SK-N-SH (cell line): ENCODE measurements around the gene KRTAP10-1. TPM values are rescaled to one million over a fixed set of nuclear protein-coding genes. Genes with fewer than 3 reads are reported as not detected.

Source experiments
- CTCF ChIA-PET: fragments of 300-600, 350-600 bp; formaldehyde crosslinking; extraction: SDS; loops from one replicate; lab custom pipeline; 2021; lab: Yijun Ruan, JAX
- POLR2A ChIA-PET: fragments of 350-600 bp; sonication (Branson Sonifier 250); formaldehyde crosslinking; extraction: SDS; loops from one replicate; lab custom pipeline; 2020; ENCODE audit warnings: antibody characterized with exemption, inconsistent platforms; lab: Yijun Ruan, JAX
- DNase-seq: peaks from one replicate; pipeline ENCODE4 v3.0.0; 2012
- H2AFZ ChIP-seq: fragments of 200-600 bp; sonication (generic); 2 replicates; pipeline ENCODE4 v1.8.1; 2016; ENCODE audit warnings: antibody characterized with exemption, mild to moderate bottlenecking, low read depth
- H3F3A ChIP-seq: fragments of 200-600 bp; sonication (generic); replicated peaks from 2 replicates; pipeline ENCODE3; 2016; ENCODE audit warnings: antibody characterized with exemption, mild to moderate bottlenecking; ENCODE audit not compliant: insufficient read depth
- H3K27ac ChIP-seq, 2 experiments: fragments of 200-500 bp in 1 of 2; fragments of 200-600 bp in 1 of 2; sonication (Bioruptor generic) in 1 of 2; sonication (generic), shearing (Covaris generic) in 1 of 2; 2 replicates each; pipeline versions ENCODE4 v1.5.1 to v1.6.1; 2014 to 2016; ENCODE audit warnings: low read depth in 2 of 2, inconsistent platforms in 1 of 2, low read length in 1 of 2, mild to moderate bottlenecking in 1 of 2, mixed read lengths in 1 of 2
- H3K27me3 ChIP-seq: fragments of 200-600 bp; sonication (generic), shearing (Covaris generic); 2 replicates; pipeline ENCODE4 v1.6.1; 2016; ENCODE audit warnings: mixed run types; ENCODE audit not compliant: insufficient read depth
- H3K36me3 ChIP-seq, 2 experiments: fragments of 200-500 bp in 1 of 2; fragments of 200-600 bp in 1 of 2; sonication (Bioruptor generic) in 1 of 2; sonication (generic) in 1 of 2; replicated peaks in 1 of 2; 2 replicates each; pipeline versions ENCODE3 to v1.5.1; 2014 to 2016; ENCODE audit warnings: low read length in 1 of 2, mild to moderate bottlenecking in 1 of 2; ENCODE audit not compliant: insufficient read depth in 2 of 2, control insufficient read depth in 1 of 2
- H3K4me1 ChIP-seq, 2 experiments: fragments of 200-500 bp in 1 of 2; fragments of 200-600 bp in 1 of 2; sonication (Bioruptor generic) in 1 of 2; sonication (generic), shearing (Covaris generic) in 1 of 2; 2 replicates each; pipeline versions ENCODE4 v1.5.1 to v1.6.1; 2014 to 2016; ENCODE audit warnings: low read depth in 1 of 2, low read length in 1 of 2, mixed run types in 1 of 2; ENCODE audit not compliant: insufficient read depth in 2 of 2, control insufficient read depth in 1 of 2
- H3K4me2 ChIP-seq: fragments of 200-600 bp; sonication (generic), shearing (Covaris generic); 2 replicates; pipeline ENCODE4 v1.6.1; 2017; ENCODE audit warnings: mixed run types
- H3K4me3 ChIP-seq, 2 experiments: fragments of 200-500 bp in 1 of 2; fragments of 200-600 bp in 1 of 2; sonication (Bioruptor generic) in 1 of 2; sonication (generic), shearing (Covaris generic) in 1 of 2; 2 replicates each; pipeline versions ENCODE4 v1.5.1 to v1.8.1; 2014 to 2016; ENCODE audit warnings: low read depth in 2 of 2, inconsistent platforms in 1 of 2, low read length in 1 of 2, mild to moderate bottlenecking in 1 of 2, mixed read lengths in 1 of 2, moderate library complexity in 1 of 2
- H3K79me2 ChIP-seq: fragments of 200-600 bp; sonication (generic); 2 replicates; pipeline ENCODE4 v1.8.1; 2017; ENCODE audit warnings: mild to moderate bottlenecking; ENCODE audit not compliant: insufficient read depth
- H3K9ac ChIP-seq: fragments of 200-600 bp; sonication (generic); 2 replicates; pipeline ENCODE4 v1.6.1; 2017; ENCODE audit warnings: mixed run types
- H3K9me2 ChIP-seq: fragments of 200-600 bp; sonication (generic); 2 replicates; pipeline ENCODE4 v1.6.1; 2017; ENCODE audit warnings: mixed run types
- H3K9me3 ChIP-seq: fragments of 200-600 bp; sonication (generic); 2 replicates; pipeline ENCODE4 v1.6.1; 2017; ENCODE audit warnings: mixed run types, mild to moderate bottlenecking, moderate library complexity
- H4K20me1 ChIP-seq: fragments of 200-600 bp; sonication (generic); 2 replicates; pipeline ENCODE4 v1.6.1; 2017; ENCODE audit warnings: mild to moderate bottlenecking, mixed run types; ENCODE audit not compliant: insufficient read depth
- CHD2 ChIP-seq: fragments of 150-350 bp; IDR thresholded peaks from 2 replicates; pipeline ENCODE4 v1.6.1; 2018; ENCODE audit warnings: low read length; ENCODE audit not compliant: partially characterized antibody
- MEF2A ChIP-seq: IDR thresholded peaks from 2 replicates; pipeline ENCODE4 v1.4.0; 2012; ENCODE audit warnings: low read depth, borderline replicate concordance
- NFIC ChIP-seq: IDR thresholded peaks from 2 replicates; pipeline ENCODE4 v1.4.0; 2012; ENCODE audit warnings: borderline replicate concordance
- TEAD4 ChIP-seq: IDR thresholded peaks from 2 replicates; pipeline ENCODE4 v1.4.0; 2012; ENCODE audit warnings: mild to moderate bottlenecking, borderline replicate concordance; ENCODE audit not compliant: insufficient read depth
- WGBS: methylation state at CpG from one replicate; pipeline ENCODE4 v1.1.6; 2017; ENCODE audit warnings: low lambda C conversion rate; 5-methylcytosine and 5-hydroxymethylcytosine counted together
- polyA plus RNA-seq, 3 experiments: library from polyadenylated mRNA; depleted of rRNA; stranded (reverse); fragments of >200 nt; gene quantifications; 2 replicates each; pipeline ENCODE4 v1.2.3, GENCODE V29; 2012
- TF ChIP-seq, protein P1 (sequence below): IDR thresholded peaks from 2 replicates; pipeline ENCODE4 v1.6.1; 2012; ENCODE audit warnings: mild to moderate bottlenecking, low read depth, low read length, moderate library complexity

The KRTAP10-1 gene
- polyA plus RNA-seq, 1 of the 3 experiments (the other 2 are of a cell fraction): not detected

DNA sequence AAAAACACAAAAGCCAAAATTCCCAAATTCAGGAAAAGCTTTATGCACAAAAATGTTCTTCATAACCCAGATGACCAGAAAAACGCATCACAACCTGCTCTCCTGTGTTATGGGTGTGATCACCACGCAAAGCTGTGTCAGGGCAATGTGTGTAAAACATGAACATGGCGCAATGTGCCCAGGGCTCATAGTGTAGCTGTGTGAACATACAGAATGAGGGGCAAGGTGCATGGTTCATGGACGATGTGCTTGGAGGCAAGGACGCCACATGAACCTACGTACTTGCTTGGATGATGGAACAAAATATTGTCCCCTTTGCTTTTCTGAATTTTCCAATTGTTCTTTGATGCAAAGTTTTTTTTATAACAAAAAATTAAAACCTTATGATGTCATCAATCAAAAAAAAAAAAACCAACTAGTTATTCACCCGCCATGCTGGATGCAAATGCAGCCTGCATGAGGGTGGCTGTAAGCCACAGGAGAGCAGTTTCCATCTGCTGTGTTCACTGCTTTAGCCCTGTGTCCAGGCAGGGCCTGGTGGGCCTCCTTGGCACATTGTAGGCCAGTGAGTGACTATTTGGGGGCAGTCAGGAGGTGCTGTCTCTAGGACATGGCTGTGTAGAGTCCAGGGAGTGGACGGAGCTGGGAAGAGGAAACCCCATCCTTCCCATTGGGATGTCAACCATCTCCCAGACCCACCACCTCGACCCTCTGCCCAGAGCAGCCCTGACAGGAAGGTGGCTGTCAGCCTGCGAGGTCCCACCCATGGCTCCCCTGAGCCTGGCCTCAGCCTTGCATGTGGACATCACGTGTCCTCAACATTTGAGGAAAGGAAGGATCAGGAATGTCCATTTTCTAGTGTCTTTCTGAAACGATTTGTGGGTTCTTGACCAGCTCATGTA lies 13.6 kb downstream of the KRTAP10-1 start (continued):
- TF ChIP-seq, protein P1, sequence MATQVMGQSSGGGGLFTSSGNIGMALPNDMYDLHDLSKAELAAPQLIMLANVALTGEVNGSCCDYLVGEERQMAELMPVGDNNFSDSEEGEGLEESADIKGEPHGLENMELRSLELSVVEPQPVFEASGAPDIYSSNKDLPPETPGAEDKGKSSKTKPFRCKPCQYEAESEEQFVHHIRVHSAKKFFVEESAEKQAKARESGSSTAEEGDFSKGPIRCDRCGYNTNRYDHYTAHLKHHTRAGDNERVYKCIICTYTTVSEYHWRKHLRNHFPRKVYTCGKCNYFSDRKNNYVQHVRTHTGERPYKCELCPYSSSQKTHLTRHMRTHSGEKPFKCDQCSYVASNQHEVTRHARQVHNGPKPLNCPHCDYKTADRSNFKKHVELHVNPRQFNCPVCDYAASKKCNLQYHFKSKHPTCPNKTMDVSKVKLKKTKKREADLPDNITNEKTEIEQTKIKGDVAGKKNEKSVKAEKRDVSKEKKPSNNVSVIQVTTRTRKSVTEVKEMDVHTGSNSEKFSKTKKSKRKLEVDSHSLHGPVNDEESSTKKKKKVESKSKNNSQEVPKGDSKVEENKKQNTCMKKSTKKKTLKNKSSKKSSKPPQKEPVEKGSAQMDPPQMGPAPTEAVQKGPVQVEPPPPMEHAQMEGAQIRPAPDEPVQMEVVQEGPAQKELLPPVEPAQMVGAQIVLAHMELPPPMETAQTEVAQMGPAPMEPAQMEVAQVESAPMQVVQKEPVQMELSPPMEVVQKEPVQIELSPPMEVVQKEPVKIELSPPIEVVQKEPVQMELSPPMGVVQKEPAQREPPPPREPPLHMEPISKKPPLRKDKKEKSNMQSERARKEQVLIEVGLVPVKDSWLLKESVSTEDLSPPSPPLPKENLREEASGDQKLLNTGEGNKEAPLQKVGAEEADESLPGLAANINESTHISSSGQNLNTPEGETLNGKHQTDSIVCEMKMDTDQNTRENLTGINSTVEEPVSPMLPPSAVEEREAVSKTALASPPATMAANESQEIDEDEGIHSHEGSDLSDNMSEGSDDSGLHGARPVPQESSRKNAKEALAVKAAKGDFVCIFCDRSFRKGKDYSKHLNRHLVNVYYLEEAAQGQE: no peak
- TF ChIP-seq CHD2 (no peak), NFIC (no peak), TEAD4 (no peak)

DNA sequence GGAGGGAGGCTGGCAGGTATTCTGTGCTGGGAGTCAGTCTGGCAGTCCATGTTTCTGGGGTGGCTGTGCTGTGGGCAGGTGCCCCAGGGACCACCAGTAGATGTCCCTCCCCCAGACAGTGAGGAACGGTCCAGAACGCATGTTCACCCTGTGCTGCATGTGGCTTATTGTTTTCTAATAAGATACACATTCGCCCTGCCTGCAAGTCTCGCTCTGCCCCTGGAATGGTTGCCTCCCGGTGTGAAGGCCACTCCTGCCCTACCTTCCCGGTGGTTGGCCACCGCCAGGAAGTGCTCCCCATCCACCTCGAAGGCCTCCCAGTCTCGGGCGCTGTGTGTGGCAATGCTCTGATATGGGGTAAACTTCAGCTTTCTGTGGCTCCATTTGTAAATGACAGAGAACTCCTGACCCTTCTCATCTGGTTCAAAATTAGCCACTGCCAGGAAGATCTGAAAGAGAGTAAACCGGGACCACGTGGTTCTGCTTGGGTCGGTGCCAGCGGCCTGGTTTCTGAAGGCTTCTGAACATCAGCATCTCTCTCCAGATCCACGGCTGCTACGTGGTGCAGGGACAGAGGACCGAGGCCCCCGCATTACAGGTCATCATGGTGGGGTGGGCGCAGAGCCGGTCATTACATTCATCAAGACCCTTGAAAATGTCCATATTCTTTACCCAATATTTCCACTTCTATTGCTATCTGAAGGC lies 14.5 kb downstream of the KRTAP10-1 start:
- Histone ChIP-seq H3K79me2 (no peaks in the 10 kb centered on the region), H3K27ac (no peak overlapping the region), H3K9me2 (no peaks in the 10 kb centered on the region), H2AFZ (no peak overlapping the region), H3K9ac (no peak overlapping the region), H3K9me3 (no peaks in the 10 kb centered on the region), H3K4me2 (no peak overlapping the region), H3K4me3 (no peak overlapping the region), H3F3A (no peaks in the 10 kb centered on the region)
- POLR2A ChIA-PET: no interaction called here
- CTCF ChIA-PET: no interaction called here
- WGBS: 36% methylated on average over 11 of the region's 20 CpGs
- TF ChIP-seq CHD2: no peak
- TF ChIP-seq, all 33 proteins: peak for 0
- no peaks in the 10 kb centered on the region; a peak in 1 of 4 replicates for H3K4me1 ChIP-seq
- DNase-seq: no peak
- no peaks in the 10 kb centered on the region for H4K20me1 ChIP-seq
- H3K27me3 ChIP-seq: peaks cover 7% of the 10 kb centered on the region; the same call in 1 of the 2 replicates
- H3K36me3 ChIP-seq: no peaks in the 10 kb centered on the region

DNA sequence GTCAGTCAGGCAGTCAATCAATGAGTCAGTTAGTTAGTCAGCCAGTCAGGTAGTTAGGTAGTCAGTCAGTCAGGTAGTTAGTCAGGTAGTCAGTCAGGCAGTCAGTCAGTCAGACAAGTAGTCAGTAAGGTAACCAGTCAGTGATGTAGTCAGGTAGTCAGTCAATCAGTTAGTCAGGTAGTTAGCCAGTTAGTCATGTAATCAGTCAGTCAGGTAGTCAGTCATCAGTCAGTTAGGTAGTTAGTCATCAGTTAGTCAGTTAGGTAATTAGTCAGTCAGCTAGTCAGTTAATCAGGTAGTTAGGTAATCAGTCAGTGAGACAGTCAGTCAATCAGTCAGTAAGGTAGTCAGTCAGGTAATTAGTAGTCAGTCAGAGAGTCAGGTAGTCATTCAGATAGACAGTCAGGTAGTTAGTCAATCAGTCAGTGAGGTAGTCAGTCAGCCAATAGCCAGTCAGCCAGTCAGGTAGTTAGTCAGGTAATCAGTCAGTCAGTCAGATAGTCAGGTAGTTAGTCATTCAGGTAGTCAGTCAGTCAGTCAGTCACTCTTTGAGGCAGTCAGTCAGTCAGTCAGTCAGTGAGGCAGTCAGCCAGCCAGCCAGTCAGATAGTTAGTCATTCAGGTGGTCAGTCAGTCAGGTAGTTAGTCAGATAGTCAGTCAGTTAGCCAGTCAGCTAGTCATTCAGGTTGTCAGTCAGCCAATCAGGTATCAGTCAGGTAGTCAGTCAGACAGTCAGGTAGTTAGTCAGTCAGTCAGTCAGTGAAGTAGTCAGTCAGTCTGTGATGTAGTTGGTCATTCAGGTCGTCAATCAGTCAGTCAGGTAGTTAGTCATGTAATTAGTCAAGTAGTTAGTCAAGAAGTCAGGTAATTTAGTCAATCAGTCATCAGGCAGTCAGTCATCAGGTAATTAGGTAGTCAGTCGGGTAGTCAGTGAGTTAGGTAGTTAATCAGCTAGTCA lies 15.3 kb downstream of the KRTAP10-1 start:
- no peaks in the 10 kb centered on the region for H4K20me1 ChIP-seq
- H3K9me2 ChIP-seq: no peaks in the 10 kb centered on the region
- H3F3A ChIP-seq: no peaks in the 10 kb centered on the region
- DNase-seq: no peak
- H2AFZ ChIP-seq: no peak overlapping the region
- no peak overlapping the region for H3K27ac ChIP-seq
- WGBS: 51% methylated on average over 2 of the region's 2 CpGs
- H3K4me3 ChIP-seq: no peak overlapping the region
- no peaks in the 10 kb centered on the region for H3K9me3 ChIP-seq
- no peaks in the 10 kb centered on the region; a peak in 1 of 4 replicates for H3K4me1 ChIP-seq
- no peaks in the 10 kb centered on the region for H3K79me2 ChIP-seq
- POLR2A ChIA-PET: no interaction called here
- TF ChIP-seq MEF2A: no peak
- TF ChIP-seq, all 33 proteins: peak for 0
- Histone ChIP-seq H3K4me2 (no peak overlapping the region), H3K9ac (no peak overlapping the region), H3K27me3 (no peaks in the 10 kb centered on the region), H3K36me3 (no peaks in the 10 kb centered on the region)
- CTCF ChIA-PET: no interaction called here
